Heart left ventricle (tissue), 16 donors: ENCODE results near the gene BMPER. TPM values are rescaled to one million over a fixed set of nuclear protein-coding genes. Genes with fewer than 3 reads are reported as not detected.
A peak's percentile ranks its signal among the peaks of the same experiment; 100 is the strongest.

Experiments
- ATAC-seq, 4 donors: fragments of 200-7000 bp; cut with Tn5 transposase; one replicate each; pipeline ENCODE4 v1.9.1; 2020 to 2022; ENCODE audit warnings: moderate library complexity in 4 of 4, mild to moderate bottlenecking in 3 of 4, moderate number of reproducible peaks in 1 of 4
- DNase-seq, 5 donors: peaks; one replicate each; pipeline ENCODE4 v3.0.0-alpha.2; 2020
- H3K27ac ChIP-seq, 12 donors: fragments of 200-600 bp; sonication (generic) in 4 of 12; one replicate each; pipeline versions ENCODE4 v1.5.0 to v1.8.0; 2016 to 2022; ENCODE audit warnings: mild to moderate bottlenecking in 2 of 12
- H3K27me3 ChIP-seq, 9 donors: fragments of 200-600 bp; sonication (generic) in 2 of 9; one replicate each; pipeline versions ENCODE4 v1.5.1 to v1.8.0; 2016 to 2022; ENCODE audit warnings: mild to moderate bottlenecking in 3 of 9
- H3K36me3 ChIP-seq, 9 donors: fragments of 200-600 bp; sonication (generic) in 2 of 9; one replicate each; pipeline versions ENCODE4 v1.5.0 to v1.8.0; 2018 to 2022; ENCODE audit warnings: mild to moderate bottlenecking in 2 of 9
- H3K4me1 ChIP-seq, 12 donors: fragments of 200-600 bp; sonication (generic) in 4 of 12; one replicate each; pipeline versions ENCODE4 v1.5.0 to v1.8.0; 2016 to 2022; ENCODE audit warnings: mild to moderate bottlenecking in 3 of 12
- H3K4me3 ChIP-seq, 12 donors: fragments of 200-600 bp; sonication (generic) in 4 of 12; one replicate each; pipeline versions ENCODE4 v1.5.0 to v1.8.0; 2017 to 2022; ENCODE audit warnings: mild to moderate bottlenecking in 9 of 12, moderate library complexity in 4 of 12
- H3K9me3 ChIP-seq, 12 donors: fragments of 200-600 bp; sonication (generic) in 4 of 12; one replicate each; pipeline versions ENCODE4 v1.5.0 to v1.8.0; 2016 to 2022; ENCODE audit warnings: mild to moderate bottlenecking in 1 of 12
- POLR2A ChIP-seq, 2 donors: fragments of 450-650 bp; IDR thresholded peaks; one replicate each; pipeline ENCODE4 v1.6.1; 2017; ENCODE audit warnings: antibody characterized with exemption in 2 of 2, mild to moderate bottlenecking in 2 of 2, moderate library complexity in 2 of 2
- WGBS, 4 donors: extraction: QIAGEN DNeasy Blood & Tissue Kit in 2 of 4; methylation state at CpG; one replicate each; pipeline versions ENCODE4 v1.1.5 to v1.1.7; 2013 to 2018; 5-methylcytosine and 5-hydroxymethylcytosine counted together
- intact Hi-C, 10 donors: fragments of 100-400 bp; cut with DNase I; formaldehyde crosslinking; loops; one replicate each; pipeline versions ENCODE4 v1.11.1 to v1.14.2; 2022
- polyA plus RNA-seq, 2 donors: library from polyadenylated mRNA; stranded (reverse); fragments of 200-250 nt; gene quantifications; one replicate each; pipeline ENCODE4 v1.2.3, GENCODE V29; 2013
- total RNA-seq, 9 donors: library from RNA; depleted of rRNA in 2 of 9; stranded (reverse); fragments of >200 nt in 2 of 9; fragmentation: NEBNext Ultra II Directional in 3 of 9; extraction: Animal tissue kit (Norgen Biotek cat#: 25700) in 3 of 9; gene quantifications; one replicate each; pipeline versions ENCODE4 v1.1.0 to v1.2.4, GENCODE V29; 2016 to 2023
- TF ChIP-seq, protein P1 (sequence below), 12 donors: fragments of 200-600 bp; sonication (generic) in 4 of 12; IDR thresholded peaks; one replicate each; pipeline versions ENCODE4 v1.5.0 to v1.8.0; 2018 to 2022; ENCODE audit warnings: antibody characterized with exemption in 12 of 12, mild to moderate bottlenecking in 5 of 12
- donor health status: ischemic (EF 13 %, LVEDD 7.1; RV severe dilation, severe dysfunction).
- donor health status: healthy with polysubstance abuse.
- donor health status: DM: no; HTN: yes; CAD: no.
- donor health status: DM: no; HTN: no; CAD: no.
- donor health status: ischemic (EF 25% LVEDD 6.9; RV normal size, moderate dysfunction).
- donor health status: ischemic (EF 25% LVEDD 5.7; RV mildly dilated, moderate dysfunction).
- donor health status: healthy.
- donor health status: DM: yes; HTN: yes; CAD: no.
- donor health status: ischemic (EF 35%, LVEDD 5.7; RV mildly dilated, moderate dysfunction).
- donor health status: nonischemic (EF 11% LVEDD 7.7; RV severe dilation, severe dysfunction).
- donor health status: DM: yes; HTN: yes; CAD: no.
- donor health status: PGD.
- donor health status: ischemic (EF 29% LVEDD 5.4; RV normal size, mild dysfunction).
- donor health status: nonischemic (EF 23%, LVEDD 6.1; RV moderate dilation, normal function).

The BMPER gene
- total and polyA plus RNA-seq, 11 donors: 0.05 to 4.2 (median 0.85) TPM

DNA sequence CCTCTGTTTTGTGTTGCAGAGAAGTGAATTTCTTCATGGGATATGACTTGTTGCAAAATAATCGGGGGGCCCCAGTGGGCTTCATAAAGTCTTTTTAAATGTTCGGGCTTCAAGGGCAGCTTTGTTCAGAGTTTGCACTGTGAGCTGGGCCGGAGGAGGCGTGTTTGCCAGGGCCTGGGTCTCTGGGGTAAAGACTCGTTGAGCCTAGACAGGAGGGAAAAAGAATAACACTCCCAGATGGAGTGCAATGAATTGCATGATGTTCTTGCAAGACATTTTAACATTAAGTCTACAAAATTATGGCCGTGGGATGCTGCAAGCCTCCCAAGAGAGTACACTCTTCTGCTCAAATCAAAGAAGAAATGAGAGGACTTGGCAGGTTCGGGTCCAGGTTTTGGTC lies 23.6 kb downstream of the BMPER start:
- ATAC-seq (no peak), DNase-seq (peak in 1 of 5 donors; percentile 36)
- peaks cover 0 to 7% (median 0%) of the 10 kb centered on the region in 12 donors for H3K4me1 ChIP-seq
- TF ChIP-seq, protein P1, sequence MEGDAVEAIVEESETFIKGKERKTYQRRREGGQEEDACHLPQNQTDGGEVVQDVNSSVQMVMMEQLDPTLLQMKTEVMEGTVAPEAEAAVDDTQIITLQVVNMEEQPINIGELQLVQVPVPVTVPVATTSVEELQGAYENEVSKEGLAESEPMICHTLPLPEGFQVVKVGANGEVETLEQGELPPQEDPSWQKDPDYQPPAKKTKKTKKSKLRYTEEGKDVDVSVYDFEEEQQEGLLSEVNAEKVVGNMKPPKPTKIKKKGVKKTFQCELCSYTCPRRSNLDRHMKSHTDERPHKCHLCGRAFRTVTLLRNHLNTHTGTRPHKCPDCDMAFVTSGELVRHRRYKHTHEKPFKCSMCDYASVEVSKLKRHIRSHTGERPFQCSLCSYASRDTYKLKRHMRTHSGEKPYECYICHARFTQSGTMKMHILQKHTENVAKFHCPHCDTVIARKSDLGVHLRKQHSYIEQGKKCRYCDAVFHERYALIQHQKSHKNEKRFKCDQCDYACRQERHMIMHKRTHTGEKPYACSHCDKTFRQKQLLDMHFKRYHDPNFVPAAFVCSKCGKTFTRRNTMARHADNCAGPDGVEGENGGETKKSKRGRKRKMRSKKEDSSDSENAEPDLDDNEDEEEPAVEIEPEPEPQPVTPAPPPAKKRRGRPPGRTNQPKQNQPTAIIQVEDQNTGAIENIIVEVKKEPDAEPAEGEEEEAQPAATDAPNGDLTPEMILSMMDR (IDR thresholded peaks at IDR 0.05): no peak
- no peak for TF ChIP-seq POLR2A (IDR thresholded peaks at IDR 0.05)
- H3K36me3 ChIP-seq: no peaks in the 10 kb centered on the region
- no peaks in the 10 kb centered on the region for H3K9me3 ChIP-seq
- 57 to 82% (median 72%) methylated on average over 7 of the region's 7 CpGs for whole genome bisulfite sequencing, 4 donors
- no peak overlapping the region for H3K27ac ChIP-seq
- intact Hi-C loops: no loop called here
- no peak overlapping the region for H3K4me3 ChIP-seq
- peaks cover 0 to 10% (median 0%) of the 10 kb centered on the region in 9 donors for H3K27me3 ChIP-seq

DNA sequence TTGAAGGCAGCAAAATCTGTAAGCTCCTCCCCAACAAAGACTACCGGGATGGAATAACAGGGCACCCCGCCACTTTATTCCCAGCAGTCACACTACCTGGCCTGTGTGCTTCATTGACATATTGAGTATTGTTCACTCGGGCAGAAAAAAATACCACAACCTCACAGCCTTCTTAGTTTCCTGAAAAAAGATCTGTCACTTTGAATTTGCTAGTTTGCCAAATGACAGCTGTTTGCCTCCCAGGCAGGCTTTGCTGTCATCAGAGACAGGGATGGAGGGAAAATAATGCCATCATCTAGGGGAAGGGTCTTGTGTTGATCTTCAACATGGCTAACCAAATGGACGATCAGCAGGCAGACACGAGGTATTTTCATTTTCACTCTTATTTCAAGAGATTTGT lies 26.9 kb downstream of the BMPER start:
- WGBS, 4 donors: 49 to 73% (median 58%) methylated on average over 5 of the region's 5 CpGs
- ATAC-seq: no peak
- peak overlapping the region in 7 of 12 donors; percentile 16 to 46 (median 32) for H3K4me3 ChIP-seq
- H3K4me1 ChIP-seq: peaks cover 0 to 7% (median 0%) of the 10 kb centered on the region in 12 donors
- DNase-seq: no peak
- intact Hi-C loops: loop anchor here in 8 of 10 donors (2.0 to 10.0 kb wide), 12 partner anchors 167 to 747 kb away; no protein-coding TSS in a partner anchor
- TF ChIP-seq, protein P1 (IDR thresholded peaks at IDR 0.05): no peak
- TF ChIP-seq POLR2A (IDR thresholded peaks at IDR 0.05): no peak
- no peaks in the 10 kb centered on the region for H3K27me3 ChIP-seq
- no peaks in the 10 kb centered on the region for H3K36me3 ChIP-seq
- H3K27ac ChIP-seq: peak overlapping the region in 2 of 12 donors; percentile 39 to 43
- H3K9me3 ChIP-seq: no peaks in the 10 kb centered on the region

DNA sequence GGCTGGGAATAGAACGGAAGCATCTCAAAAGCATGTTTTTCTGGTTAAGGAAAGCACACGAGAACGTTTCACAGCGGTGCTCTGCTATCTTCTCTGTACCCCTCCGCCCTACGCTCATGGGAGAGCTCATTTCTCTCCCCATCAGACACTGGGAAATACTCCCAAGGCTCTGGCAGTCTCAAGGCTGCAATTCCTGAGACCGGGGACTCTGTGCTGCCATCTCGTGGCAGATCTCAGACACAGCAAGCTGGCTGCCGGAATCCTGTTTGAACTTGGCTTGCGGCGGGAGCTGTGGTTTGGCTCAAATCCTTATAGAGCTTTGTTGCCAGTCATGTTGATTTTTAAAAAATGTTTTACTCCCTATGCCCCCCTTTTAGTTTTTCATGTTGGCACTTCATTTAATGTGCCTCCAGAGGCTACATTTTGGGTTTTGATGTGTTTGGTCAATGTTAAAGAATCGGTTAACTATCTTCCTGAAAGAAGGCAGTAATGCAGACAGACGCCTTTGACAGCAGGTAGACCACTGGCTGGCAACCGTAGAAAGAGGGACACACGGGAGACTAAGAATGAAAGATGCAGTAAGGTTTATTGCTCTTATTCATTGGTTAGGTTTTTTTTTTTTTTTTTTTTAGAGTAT lies 27.6 kb downstream of the BMPER start:
- H3K9me3 ChIP-seq: no peaks in the 10 kb centered on the region
- peaks cover 0 to 7% (median 0%) of the 10 kb centered on the region in 12 donors for H3K4me1 ChIP-seq
- DNase-seq: peak; percentile 75 to 85 (median 76)
- peak overlapping the region in 8 of 12 donors; percentile 16 to 46 (median 32) for H3K4me3 ChIP-seq
- no peaks in the 10 kb centered on the region for H3K27me3 ChIP-seq
- H3K36me3 ChIP-seq: no peaks in the 10 kb centered on the region
- intact Hi-C loops: loop anchor here in 8 of 10 donors (1.0 to 10.0 kb wide), 13 partner anchors 168 to 748 kb away; no protein-coding TSS in a partner anchor
- TF ChIP-seq POLR2A (IDR thresholded peaks at IDR 0.05): no peak
- TF ChIP-seq, protein P1 (IDR thresholded peaks at IDR 0.05): peak; percentile 92 to 98 (median 96)
- H3K27ac ChIP-seq: peak overlapping the region in 2 of 12 donors; percentile 39 to 43
- 14 to 17% (median 15%) methylated on average over 15 of the region's 15 CpGs for WGBS, 4 donors
- peak; percentile 55 to 94 (median 88) for ATAC-seq

DNA sequence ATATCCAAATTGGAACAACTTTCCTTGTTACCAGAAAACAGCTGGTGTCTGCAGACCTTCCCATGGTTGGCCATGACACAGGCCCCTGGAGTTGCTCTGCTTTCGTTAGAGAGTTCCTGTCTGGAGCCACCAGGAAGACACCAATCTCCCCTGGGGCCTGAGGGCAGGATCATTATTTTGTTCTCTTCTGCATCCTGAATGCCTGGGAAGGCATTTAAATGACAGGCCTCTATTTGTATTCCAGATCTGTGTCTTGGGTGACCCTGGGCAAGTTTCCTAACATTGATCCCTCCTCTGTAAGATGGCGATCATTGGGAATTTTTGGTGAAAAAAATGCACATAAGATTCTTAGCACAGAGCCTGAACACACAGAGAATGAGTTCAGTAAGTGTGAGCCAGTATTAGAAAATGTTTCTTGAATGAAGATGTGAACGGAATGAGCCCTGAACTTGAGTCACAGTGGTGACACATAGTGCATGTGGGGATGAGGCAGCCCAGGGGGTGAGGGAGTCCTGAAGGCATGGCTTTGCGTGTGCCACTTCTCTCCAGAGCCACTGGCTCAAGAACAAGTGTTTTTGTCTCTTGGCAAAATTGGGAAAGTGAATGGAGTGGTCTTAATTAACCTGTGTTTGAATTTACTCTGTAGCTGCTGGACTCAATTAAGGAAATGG lies 28.4 kb downstream of the BMPER start:
- WGBS, 4 donors: 77 to 87% (median 81%) methylated on average over 4 of the region's 4 CpGs
- ATAC-seq: no peak
- no peak for DNase-seq
- intact Hi-C loops: loop anchor here in 8 of 10 donors (1.0 to 10.0 kb wide), 13 partner anchors 169 to 749 kb away; no protein-coding TSS in a partner anchor
- H3K4me1 ChIP-seq: peaks cover 0 to 7% (median 0%) of the 10 kb centered on the region in 12 donors
- no peak overlapping the region for H3K27ac ChIP-seq
- H3K9me3 ChIP-seq: no peaks in the 10 kb centered on the region
- H3K4me3 ChIP-seq: no peak overlapping the region
- H3K27me3 ChIP-seq: no peaks in the 10 kb centered on the region
- no peaks in the 10 kb centered on the region for H3K36me3 ChIP-seq
- no peak for TF ChIP-seq POLR2A (IDR thresholded peaks at IDR 0.05)
- TF ChIP-seq, protein P1 (IDR thresholded peaks at IDR 0.05): no peak
